Measurements from ENCODE around the gene NOTCH1. TPM values are rescaled to one million over a fixed set of nuclear protein-coding genes. Genes with fewer than 3 reads are reported as not detected.
"Not testable (repeated sequence)": the region's sequence is repeated elsewhere in the genome, so short reads cannot be mapped to it uniquely, and the experiment has no call there.

NOTCH1 gene
- total and polyA plus RNA-seq, 2 donors (not counting 1 experiment from before 2014, with no cell fraction given) = 3.3 to 10.9 TPM

DNA sequence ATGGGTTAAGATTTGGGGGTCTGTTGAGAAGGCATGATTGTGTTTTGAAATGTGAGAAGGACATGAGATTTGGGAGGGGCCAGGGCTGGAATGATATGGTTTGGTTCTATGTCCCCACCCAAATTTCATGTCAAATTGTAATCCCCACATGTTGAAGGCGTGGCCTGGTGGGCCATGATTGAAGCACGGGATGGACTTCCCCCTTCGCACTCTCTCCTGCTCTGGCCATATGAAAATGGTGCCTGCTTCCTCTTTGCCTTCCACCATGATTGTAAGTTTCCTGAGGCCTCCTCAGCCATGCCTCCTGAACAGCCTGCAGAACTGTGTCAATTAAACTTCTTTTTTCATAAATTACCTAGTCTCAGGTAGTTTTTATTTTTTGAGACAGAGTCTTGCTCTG lies 14.7 kb upstream of the NOTCH1 start:
- Histone ChIP-seq H3K4me1 (ENCODE audit: control insufficient read depth, extremely low read depth, insufficient read depth, low read length) (peaks cover 13% of the 10 kb centered on the region), H3K79me2 (ENCODE audit: control insufficient read depth, insufficient read depth, low read length) (no peaks in the 10 kb centered on the region), H3K4me2 (ENCODE audit: extremely low read depth, insufficient read depth, low read length) (no peak overlapping the region), H4K20me1 (ENCODE audit: control insufficient read depth, extremely low read depth, insufficient read depth, low read length) (no peaks in the 10 kb centered on the region), H2AFZ (ENCODE audit: low read length) (no peak overlapping the region), H3K4me3 (replicated peaks in 1 of 4; ENCODE audit: control extremely low read depth in 1 of 4, insufficient read depth in 1 of 4, low read depth in 3 of 4, low read length in 4 of 4) (no peak overlapping the region), H3K9me3 (ENCODE audit: control insufficient read depth, insufficient read depth, low read depth, low read length) (no peaks in the 10 kb centered on the region), H3K36me3 (ENCODE audit: control insufficient read depth, insufficient read depth, low read length) (no peaks in the 10 kb centered on the region), H3K27ac (ENCODE audit: insufficient read depth, low read length) (no peak overlapping the region), H3K9ac (ENCODE audit: insufficient read depth, low read length) (no peak overlapping the region), H3K27me3 (ENCODE audit: control insufficient read depth, insufficient read depth, low read length) (no peaks in the 10 kb centered on the region)
- TF ChIP-seq EZH2 (IDR thresholded peaks at IDR 0.05; ENCODE audit: low read length, missing control alignments) = no peak
- TF ChIP-seq, protein P1, sequence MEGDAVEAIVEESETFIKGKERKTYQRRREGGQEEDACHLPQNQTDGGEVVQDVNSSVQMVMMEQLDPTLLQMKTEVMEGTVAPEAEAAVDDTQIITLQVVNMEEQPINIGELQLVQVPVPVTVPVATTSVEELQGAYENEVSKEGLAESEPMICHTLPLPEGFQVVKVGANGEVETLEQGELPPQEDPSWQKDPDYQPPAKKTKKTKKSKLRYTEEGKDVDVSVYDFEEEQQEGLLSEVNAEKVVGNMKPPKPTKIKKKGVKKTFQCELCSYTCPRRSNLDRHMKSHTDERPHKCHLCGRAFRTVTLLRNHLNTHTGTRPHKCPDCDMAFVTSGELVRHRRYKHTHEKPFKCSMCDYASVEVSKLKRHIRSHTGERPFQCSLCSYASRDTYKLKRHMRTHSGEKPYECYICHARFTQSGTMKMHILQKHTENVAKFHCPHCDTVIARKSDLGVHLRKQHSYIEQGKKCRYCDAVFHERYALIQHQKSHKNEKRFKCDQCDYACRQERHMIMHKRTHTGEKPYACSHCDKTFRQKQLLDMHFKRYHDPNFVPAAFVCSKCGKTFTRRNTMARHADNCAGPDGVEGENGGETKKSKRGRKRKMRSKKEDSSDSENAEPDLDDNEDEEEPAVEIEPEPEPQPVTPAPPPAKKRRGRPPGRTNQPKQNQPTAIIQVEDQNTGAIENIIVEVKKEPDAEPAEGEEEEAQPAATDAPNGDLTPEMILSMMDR (conservative IDR thresholded peaks at IDR 0.05 in 1 of 2, IDR thresholded peaks at IDR 0.05 in 1 of 2; ENCODE audit: low read depth in 1 of 2, low read length in 2 of 2) = no peak
- no peak for DNase-seq (ENCODE audit: low read depth in 2 of 2)

DNA sequence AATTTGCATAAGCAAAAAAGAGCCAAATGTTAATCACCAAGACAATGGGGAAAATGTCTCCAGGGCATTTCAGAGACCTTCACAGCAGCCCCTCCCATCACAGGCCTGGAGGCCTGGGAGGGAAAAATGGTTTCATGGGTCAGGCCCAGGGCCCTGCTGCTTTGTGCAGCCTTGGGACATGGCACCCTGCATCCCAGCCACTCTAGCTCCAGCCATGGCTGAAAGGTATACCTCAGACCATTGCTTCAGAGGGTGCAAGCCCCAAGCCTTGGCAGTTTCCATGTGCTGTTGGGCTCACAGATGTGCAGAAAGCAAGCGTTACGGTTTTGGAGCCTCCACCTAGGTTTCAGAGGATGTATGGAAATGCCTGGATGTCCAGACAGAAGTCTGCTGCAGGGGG lies 13.5 kb upstream of the NOTCH1 start:
- H3K27ac ChIP-seq (ENCODE audit: insufficient read depth, low read length); H3K36me3 ChIP-seq (ENCODE audit: control insufficient read depth, insufficient read depth, low read length); H4K20me1 ChIP-seq (ENCODE audit: control insufficient read depth, extremely low read depth, insufficient read depth, low read length); H3K4me3 ChIP-seq (replicated peaks in 1 of 4; ENCODE audit: control extremely low read depth in 1 of 4, insufficient read depth in 1 of 4, low read depth in 3 of 4, low read length in 4 of 4); DNase-seq (ENCODE audit: low read depth in 2 of 2); H3K9me3 ChIP-seq (ENCODE audit: control insufficient read depth, insufficient read depth, low read depth, low read length); H3K4me1 ChIP-seq (ENCODE audit: control insufficient read depth, extremely low read depth, insufficient read depth, low read length); H3K79me2 ChIP-seq (ENCODE audit: control insufficient read depth, insufficient read depth, low read length); H3K9ac ChIP-seq (ENCODE audit: insufficient read depth, low read length); H2AFZ ChIP-seq (ENCODE audit: low read length); H3K27me3 ChIP-seq (ENCODE audit: control insufficient read depth, insufficient read depth, low read length); H3K4me2 ChIP-seq (ENCODE audit: extremely low read depth, insufficient read depth, low read length): not testable (repeated sequence)

DNA sequence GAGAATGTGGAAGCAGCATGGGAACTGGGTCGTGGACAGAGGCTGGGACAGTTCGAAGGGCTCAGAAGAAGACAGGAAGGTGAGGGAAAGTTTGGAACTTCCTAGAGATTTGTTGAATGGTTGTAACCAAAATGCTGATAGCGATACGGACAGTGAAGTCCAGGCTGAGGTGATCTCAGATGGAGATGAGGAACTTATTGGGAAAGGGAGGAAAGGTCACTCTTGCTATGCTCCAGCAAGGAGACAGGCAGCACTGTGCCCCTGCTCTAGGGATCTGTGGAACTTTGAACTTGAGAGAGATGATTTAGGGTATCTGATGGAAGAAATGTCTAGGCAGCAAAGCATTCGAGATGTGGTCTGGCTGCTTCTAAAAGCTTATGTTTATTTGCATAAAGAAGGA lies 13.0 kb upstream of the NOTCH1 start:
- not testable (repeated sequence) for H3K4me3 ChIP-seq (replicated peaks in 1 of 4; ENCODE audit: control extremely low read depth in 1 of 4, insufficient read depth in 1 of 4, low read depth in 3 of 4, low read length in 4 of 4); H3K9ac ChIP-seq (ENCODE audit: insufficient read depth, low read length); H3K4me1 ChIP-seq (ENCODE audit: control insufficient read depth, extremely low read depth, insufficient read depth, low read length); H3K79me2 ChIP-seq (ENCODE audit: control insufficient read depth, insufficient read depth, low read length); H3K27ac ChIP-seq (ENCODE audit: insufficient read depth, low read length); H3K4me2 ChIP-seq (ENCODE audit: extremely low read depth, insufficient read depth, low read length); H3K27me3 ChIP-seq (ENCODE audit: control insufficient read depth, insufficient read depth, low read length); H2AFZ ChIP-seq (ENCODE audit: low read length); H3K9me3 ChIP-seq (ENCODE audit: control insufficient read depth, insufficient read depth, low read depth, low read length); DNase-seq (ENCODE audit: low read depth in 2 of 2); H3K36me3 ChIP-seq (ENCODE audit: control insufficient read depth, insufficient read depth, low read length); H4K20me1 ChIP-seq (ENCODE audit: control insufficient read depth, extremely low read depth, insufficient read depth, low read length)

DNA sequence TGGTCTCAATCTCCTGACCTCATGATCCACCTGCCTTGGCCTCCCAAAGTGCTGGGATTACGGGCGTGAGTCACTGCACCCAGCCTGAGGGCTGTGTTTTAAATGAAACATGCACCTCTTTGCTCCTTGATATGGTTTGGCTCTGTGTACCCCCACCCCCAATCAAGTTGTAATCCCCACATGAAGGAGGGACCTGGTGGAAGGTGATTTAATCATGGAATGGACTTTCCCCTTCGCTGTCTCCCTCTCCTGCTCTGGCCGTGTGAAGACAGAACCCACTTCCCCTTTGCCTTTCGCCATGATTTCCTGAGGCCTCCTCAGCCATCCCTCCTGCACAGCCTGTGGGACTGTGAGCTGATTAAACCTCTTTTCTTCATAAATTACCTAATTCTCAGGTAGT lies 12.5 kb upstream of the NOTCH1 start:
- H3K27ac ChIP-seq (ENCODE audit: insufficient read depth, low read length) = no peak overlapping the region
- no peak for DNase-seq (ENCODE audit: low read depth in 2 of 2)

More for the DNA sequence above, 12.5 kb upstream of the NOTCH1 start:
- Histone ChIP-seq H3K9ac (ENCODE audit: insufficient read depth, low read length) (no peak overlapping the region), H3K79me2 (ENCODE audit: control insufficient read depth, insufficient read depth, low read length) (no peaks in the 10 kb centered on the region), H3K27me3 (ENCODE audit: control insufficient read depth, insufficient read depth, low read length) (no peaks in the 10 kb centered on the region), H3K36me3 (ENCODE audit: control insufficient read depth, insufficient read depth, low read length) (no peaks in the 10 kb centered on the region), H2AFZ (ENCODE audit: low read length) (no peak overlapping the region), H3K4me2 (ENCODE audit: extremely low read depth, insufficient read depth, low read length) (no peak overlapping the region), H3K9me3 (ENCODE audit: control insufficient read depth, insufficient read depth, low read depth, low read length) (no peaks in the 10 kb centered on the region), H3K4me3 (replicated peaks in 1 of 4; ENCODE audit: control extremely low read depth in 1 of 4, insufficient read depth in 1 of 4, low read depth in 3 of 4, low read length in 4 of 4) (no peak overlapping the region), H4K20me1 (ENCODE audit: control insufficient read depth, extremely low read depth, insufficient read depth, low read length) (no peaks in the 10 kb centered on the region), H3K4me1 (ENCODE audit: control insufficient read depth, extremely low read depth, insufficient read depth, low read length) (no peaks in the 10 kb centered on the region)
- TF ChIP-seq, protein P1 (conservative IDR thresholded peaks at IDR 0.05 in 1 of 2, IDR thresholded peaks at IDR 0.05 in 1 of 2; ENCODE audit: low read depth in 1 of 2, low read length in 2 of 2) = no peak
- no peak for TF ChIP-seq EZH2 (IDR thresholded peaks at IDR 0.05; ENCODE audit: low read length, missing control alignments)
